ENCODE results near the gene DIPK1B.
"Not testable (repeated sequence)": the region's sequence is repeated elsewhere in the genome, so short reads cannot be mapped to it uniquely, and the experiment has no call there.

DIPK1B gene

DNA sequence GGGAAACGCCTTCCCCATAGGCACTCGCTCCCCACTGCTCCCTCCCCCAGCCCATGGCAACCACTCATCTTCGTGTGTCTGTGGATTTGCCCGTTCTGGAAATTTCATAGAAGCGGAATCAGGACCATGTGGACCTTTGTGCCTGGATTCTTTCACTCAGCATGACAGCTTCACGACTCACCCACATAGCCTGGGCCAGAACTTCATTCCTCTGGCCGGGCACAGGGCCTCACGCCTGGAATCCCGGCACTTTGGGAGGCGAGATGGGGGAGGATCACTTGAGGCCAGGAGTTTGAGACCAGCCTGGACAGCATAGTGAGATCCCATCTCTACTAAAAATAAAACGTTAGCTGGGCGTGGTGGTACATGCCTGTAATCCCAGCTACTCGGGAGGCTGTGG is 12.1 kb upstream of the DIPK1B start:
- no peak for DNase-seq

DNA sequence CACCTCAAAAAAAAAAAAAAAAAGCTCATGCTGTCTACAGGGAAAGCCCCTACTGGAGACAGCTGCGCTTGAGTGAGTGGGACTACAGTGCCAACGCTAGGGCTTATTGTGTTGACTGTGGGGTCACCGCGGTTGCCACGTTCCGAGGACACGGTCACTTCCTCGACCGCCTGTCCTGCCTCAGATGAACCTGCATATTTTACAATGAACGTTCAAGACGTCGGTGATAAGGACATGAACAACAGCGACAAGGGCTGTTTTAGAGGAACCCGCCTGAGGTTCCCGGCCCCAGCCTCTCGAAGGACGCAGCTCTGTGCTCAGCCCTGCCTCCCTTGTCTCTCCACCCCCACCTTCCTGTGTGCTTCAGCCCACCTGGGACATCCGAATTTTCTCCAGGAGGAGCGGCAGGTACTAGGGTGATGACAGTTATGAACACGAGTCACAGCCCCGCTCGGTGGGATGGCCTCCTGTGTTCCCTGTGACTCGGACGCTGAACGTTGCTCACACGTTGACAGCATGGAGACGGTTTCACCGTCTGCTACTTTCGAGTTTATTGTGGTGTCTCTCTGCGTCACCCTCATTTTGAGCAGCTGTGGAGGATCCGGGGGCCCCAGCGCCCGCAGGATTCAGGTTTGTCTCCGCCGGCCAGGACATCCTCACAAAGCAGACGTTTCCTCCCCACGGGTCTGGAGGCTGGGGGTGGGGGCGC is 11.3 kb upstream of the DIPK1B start:
- no peak for DNase-seq

GRCh38 chr9:136701668-136702053 is 10.7 kb upstream of the DIPK1B start:
- no peak for DNase-seq

GRCh38 chr9:136703276-136703860 is 9.0 kb upstream of the DIPK1B start:
- DNase-seq = no peak

DNA sequence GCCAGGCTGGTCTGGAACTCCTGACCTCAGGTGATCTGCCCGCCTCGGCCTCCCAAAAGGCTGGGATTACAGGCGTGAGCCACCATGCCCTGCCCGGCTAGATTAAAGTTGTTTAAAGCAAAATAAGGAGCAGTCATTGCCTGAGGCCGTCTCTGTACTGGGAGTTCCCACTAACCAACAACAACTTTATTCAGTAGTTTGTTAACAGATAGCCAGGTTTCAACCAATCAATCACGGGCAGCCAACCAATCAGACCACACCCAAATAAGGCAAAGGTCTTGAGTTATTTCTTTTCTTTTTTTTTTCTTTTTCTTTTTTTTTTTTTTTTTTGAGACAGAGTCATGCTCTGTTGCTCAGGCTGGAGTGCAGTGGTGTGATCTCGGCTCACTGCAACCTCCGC is 7.6 kb upstream of the DIPK1B start:
- not testable (repeated sequence) for DNase-seq

DNA sequence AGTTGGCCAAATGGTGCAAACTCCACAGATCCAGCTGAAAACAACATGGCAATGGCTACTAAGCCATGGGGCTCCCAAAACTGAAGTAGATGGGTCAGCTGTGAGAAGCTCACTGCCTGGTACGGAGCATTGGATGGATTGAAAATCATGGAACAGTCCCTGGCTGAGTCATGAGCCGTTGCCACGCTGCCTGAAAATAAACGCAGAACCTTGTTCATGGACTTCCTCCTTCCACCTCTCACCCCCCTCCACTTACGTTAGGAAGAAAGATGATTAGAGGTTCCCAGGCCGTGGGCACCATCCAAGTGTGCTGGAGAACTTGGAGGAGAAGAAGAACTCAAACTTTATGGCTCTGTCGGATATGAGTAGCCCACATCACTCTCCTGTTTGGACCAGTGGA is 6.8 kb upstream of the DIPK1B start:
- no peak for DNase-seq

- no peak for DNase-seq
These were observed 5.4 kb upstream of the DIPK1B start for GRCh38 chr9:136707011-136707410.

DNA sequence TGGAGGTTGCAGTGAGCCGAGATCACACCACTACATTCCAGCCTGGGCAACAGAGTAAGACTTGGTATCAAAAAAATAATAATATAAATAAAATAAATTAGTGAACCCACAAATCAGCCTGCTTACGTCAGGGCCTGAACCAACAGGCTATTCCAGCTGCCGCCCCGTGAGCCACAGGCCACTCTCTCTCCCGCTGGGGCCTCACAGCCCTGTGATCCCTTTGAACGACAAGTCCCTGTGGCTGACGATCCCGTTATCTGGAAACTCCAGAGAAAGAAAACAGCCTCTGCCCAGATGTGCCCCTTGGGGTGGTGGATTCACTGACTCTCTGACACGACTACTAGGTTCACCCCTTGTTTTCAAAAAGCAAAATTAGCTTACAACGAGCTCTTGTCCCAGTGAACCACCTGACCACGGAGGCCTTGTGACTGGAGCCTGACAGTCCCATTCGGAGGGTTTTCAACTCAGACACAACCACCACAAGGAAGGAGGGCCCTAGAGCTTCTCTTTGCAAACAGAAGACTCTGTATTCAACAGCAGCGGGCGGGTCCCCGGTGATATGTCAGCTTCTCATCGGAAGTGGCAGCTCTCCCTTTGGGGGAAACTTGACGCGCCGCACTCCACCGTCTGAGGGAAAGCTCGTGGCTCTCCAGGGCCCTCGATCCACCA is 4.4 kb upstream of the DIPK1B start:
- no peak for DNase-seq

- DNase-seq = no peak
These were observed 2.8 kb upstream of the DIPK1B start for GRCh38 chr9:136709454-136710109.

- DNase-seq = no peak
These were observed 1.8 kb upstream of the DIPK1B start for GRCh38 chr9:136710543-136710942.

GRCh38 chr9:136711219-136711648 is 1.1 kb upstream of the DIPK1B start:
- not testable (repeated sequence) for DNase-seq

DNA sequence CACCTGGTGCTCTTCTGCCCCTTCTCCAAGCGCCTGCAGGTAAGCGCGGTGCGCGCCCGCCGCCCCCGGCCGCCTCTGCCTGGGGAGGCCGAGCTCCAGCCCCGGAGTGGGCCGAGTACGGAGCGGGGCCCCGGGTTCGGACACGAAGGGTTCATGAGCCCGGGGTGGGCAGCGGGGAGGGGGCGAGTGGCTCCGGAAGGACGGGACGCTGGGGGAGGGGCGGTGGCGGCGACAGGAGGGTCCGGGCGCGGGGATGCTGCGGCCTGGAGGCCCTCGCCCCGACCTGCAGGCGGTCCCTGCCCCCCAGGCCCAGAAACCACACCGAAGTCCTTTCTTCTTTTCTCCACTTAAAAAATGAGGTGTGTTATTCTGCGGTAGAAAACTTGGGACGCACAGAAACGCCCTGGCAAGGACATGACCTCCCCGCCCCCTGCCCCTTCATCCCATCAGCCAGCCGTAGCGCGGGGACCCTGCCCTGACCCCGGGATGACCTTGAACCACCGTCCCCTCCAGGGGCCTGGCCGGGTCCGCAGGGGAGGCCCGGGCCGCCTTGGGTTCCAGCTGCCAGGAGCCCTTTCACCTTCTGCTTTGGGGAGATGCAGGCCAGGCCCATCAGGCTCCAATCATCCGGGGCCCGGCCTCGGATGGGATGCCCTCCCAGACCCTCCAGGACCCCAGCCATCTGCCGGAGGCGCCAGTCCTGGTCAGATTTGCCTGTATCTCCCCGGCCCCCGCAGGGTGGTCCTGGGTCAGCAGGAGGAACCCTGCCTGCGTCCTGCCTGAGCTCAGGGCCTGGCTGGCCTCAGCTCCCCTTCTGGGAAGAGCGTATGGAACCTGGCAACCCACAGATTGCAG is 545 bp downstream of the DIPK1B start:
- DNase-seq = no peak

DNA sequence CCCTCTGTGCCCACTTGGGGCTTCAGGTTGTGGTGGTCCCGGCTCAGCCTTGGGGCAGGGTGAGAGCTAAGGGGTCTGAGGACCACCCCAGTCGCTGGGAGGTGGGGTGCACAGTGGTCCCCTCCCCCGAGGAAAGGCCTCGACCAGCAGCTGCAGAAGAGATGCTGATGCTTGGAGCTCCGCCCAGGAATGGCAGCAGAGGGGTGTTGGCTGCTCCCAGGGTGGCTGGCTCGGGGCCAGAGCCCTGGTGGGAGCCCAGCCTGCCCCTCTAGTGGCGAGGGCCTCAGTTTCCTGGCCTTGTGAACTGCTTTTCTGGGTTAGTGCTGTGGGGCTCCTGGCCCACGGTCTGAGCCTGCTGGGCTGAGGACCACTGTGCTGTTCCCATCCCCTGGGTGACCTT is 1.2 kb downstream of the DIPK1B start:
- DNase-seq = no peak

- no peak for DNase-seq
These were observed 1.9 kb downstream of the DIPK1B start for GRCh38 chr9:136714096-136714892.

DNA sequence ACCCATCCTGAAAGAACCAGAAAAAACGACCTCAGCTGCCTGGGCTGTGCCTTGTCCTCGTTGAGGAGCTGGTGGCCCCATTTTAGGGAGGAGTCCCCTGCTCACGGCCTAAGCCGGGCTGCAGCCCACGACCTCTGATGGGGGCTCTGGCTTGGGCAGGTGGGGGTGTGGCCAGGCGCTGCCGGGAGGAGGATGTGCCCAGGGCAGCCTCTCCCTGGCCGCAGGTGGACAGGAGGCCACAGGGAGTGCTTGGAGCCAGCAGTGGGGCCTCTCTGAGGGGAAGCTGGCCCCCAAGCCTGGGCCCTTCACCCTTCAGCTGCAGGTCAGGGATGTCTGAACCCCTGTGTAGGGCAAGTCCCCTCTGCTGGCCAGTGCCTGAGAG is 2.5 kb downstream of the DIPK1B start:
- no peak for DNase-seq

DNA sequence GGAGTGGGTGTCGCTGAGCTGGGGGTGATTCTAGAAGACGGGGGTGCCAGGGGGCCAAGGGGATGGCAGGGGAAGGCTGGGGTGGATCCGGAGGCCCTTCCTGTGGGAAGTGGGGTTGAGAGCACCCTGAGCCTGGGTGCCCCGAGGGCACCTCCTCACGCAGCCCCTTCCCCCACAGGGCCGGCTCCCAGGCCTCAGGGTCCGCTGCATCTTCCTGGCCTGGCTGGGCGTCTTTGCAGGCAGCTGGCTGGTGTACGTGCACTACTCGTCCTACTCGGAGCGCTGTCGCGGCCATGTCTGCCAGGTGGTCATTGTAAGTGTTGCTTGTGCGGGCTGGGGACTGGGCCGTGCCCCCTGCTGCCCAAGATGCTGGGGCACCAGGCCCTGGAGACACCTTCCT is 5.0 kb downstream of the DIPK1B start:
- DNase-seq = no peak

DNA sequence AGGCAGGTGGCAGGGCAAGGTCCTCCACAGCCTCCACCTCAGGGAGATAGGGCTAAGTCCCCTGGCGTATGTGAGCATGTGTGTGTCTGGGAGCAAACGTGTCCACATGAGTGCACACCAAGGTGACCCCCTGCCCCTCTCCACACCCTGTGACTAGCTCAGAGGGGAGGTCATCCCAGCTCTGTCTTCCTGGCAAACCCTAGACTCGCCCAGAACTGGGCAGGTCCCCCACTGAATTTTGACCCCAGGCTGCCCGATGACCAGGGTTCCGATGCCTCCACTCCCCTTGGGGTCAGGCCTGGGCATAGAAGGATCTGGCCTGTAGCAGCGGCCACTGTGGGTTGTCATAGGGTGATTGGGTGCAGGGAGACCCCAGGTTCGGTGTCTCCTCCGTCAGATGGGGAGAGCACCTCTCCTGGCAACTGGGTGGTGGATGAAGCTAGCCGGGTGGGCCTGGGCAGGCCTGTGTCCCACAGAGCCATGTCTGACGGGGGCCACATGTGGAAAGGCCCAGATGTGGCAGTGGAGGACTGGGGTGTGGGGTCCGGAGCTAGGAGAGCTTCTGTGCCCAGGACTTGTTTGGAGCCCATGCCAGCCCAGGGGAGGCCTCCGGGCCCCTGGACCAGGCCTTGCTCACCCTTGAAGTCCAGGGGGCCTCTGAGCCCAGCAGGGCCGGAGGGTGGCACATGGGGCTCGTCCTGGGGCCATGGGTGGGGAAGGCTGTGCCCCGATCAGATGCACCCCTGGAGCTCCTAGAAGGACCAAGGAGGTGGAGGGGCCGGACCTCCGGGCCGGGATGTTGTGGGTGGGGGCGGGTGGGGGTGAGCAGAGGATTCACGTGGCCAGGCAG is 6.2 kb downstream of the DIPK1B start:
- no peak for DNase-seq

GRCh38 chr9:136719195-136719880 is 7.0 kb downstream of the DIPK1B start:
- no peak for DNase-seq

- DNase-seq = no peak
These were observed 8.0 kb downstream of the DIPK1B start for GRCh38 chr9:136720251-136720897.

DNA sequence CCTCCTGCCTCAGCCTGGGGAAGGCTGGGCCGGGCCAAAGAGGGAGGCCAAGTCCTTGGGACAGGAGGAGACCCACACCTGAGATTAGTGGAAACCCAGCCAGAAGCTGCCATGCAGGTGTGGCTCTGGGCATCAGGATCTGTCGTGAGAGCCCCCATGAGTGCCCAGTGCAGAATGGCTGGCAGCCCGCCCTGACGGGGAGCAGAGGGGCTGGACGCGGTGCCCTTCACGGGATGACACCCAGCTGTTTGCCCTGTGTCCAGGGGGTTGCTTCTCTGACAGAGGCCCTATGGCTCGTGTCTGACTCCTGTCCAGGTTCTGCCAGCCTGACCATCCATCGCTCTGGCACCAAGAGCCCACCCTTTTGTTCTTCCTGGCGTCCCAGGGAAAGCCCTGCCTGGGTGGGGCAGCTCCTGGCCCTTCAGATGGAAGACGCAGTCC is 8.5 kb downstream of the DIPK1B start:
- no peak for DNase-seq
